ENCODE results near the gene FAM120B.

The FAM120B gene

GRCh38 chr6:170268216-170269129 lies 38.1 kb upstream of the FAM120B start:
- no peak overlapping the region for H3K4me3 Mint-ChIP-seq
- H3K36me3 Mint-ChIP-seq (ENCODE audit: low read depth), result no peaks in the 10 kb centered on the region

GRCh38 chr6:170269151-170269845 lies 37.3 kb upstream of the FAM120B start:
- Mint-ChIP-seq H3K4me3 (no peak overlapping the region), H3K27ac (no peak overlapping the region), H3K27me3 (peaks cover 2% of the 10 kb centered on the region), H3K4me1 (peaks cover 14% of the 10 kb centered on the region), H3K36me3 (ENCODE audit: low read depth) (peaks cover 3% of the 10 kb centered on the region), H3K9me3 (no peaks in the 10 kb centered on the region)
- no peak for DNase-seq
- ATAC-seq, result no peak

More at GRCh38 chr6:170268216-170269129, 38.1 kb upstream of the FAM120B start:
- H3K27me3 Mint-ChIP-seq, result no peaks in the 10 kb centered on the region
- H3K9me3 Mint-ChIP-seq, result no peaks in the 10 kb centered on the region
- DNase-seq, result no peak
- no peak overlapping the region for H3K27ac Mint-ChIP-seq
- peaks cover 14% of the 10 kb centered on the region for H3K4me1 Mint-ChIP-seq
- ATAC-seq, result no peak

- Mint-ChIP-seq H3K36me3 (ENCODE audit: low read depth) (peaks cover 3% of the 10 kb centered on the region), H3K9me3 (no peaks in the 10 kb centered on the region), H3K27ac (no peak overlapping the region), H3K27me3 (peaks cover 2% of the 10 kb centered on the region), H3K4me3 (no peak overlapping the region), H3K4me1 (peaks cover 14% of the 10 kb centered on the region)
- ATAC-seq, result no peak
- no peak for DNase-seq
Measured at GRCh38 chr6:170269846-170270541, 36.6 kb upstream of the FAM120B start.

GRCh38 chr6:170270984-170271593 lies 35.5 kb upstream of the FAM120B start:
- Mint-ChIP-seq H3K4me1 (peaks cover 14% of the 10 kb centered on the region), H3K27ac (no peak overlapping the region), H3K36me3 (ENCODE audit: low read depth) (peaks cover 3% of the 10 kb centered on the region), H3K27me3 (peaks cover 2% of the 10 kb centered on the region), H3K9me3 (no peaks in the 10 kb centered on the region), H3K4me3 (no peak overlapping the region)
- DNase-seq, result no peak
- ATAC-seq, result no peak

GRCh38 chr6:170271771-170272314 lies 34.7 kb upstream of the FAM120B start:
- ATAC-seq, result peak; percentile 87
- peaks cover 14% of the 10 kb centered on the region for H3K4me1 Mint-ChIP-seq
- H3K4me3 Mint-ChIP-seq, result peak overlapping the region; percentile 70
- no peaks in the 10 kb centered on the region for H3K9me3 Mint-ChIP-seq
- H3K27me3 Mint-ChIP-seq, result peaks cover 2% of the 10 kb centered on the region
- peak overlapping the region; percentile 77 for H3K27ac Mint-ChIP-seq
- peak; percentile 79 for DNase-seq
- H3K36me3 Mint-ChIP-seq (ENCODE audit: low read depth), result peaks cover 3% of the 10 kb centered on the region

GRCh38 chr6:170272341-170273065 lies 34.1 kb upstream of the FAM120B start:
- peak overlapping the region; percentile 70 for H3K4me3 Mint-ChIP-seq
- H3K27me3 Mint-ChIP-seq, result peaks cover 2% of the 10 kb centered on the region
- peaks cover 18% of the 10 kb centered on the region for H3K4me1 Mint-ChIP-seq
- peak overlapping the region; percentile 77 for H3K27ac Mint-ChIP-seq
- DNase-seq (no peak), ATAC-seq (no peak)
- no peaks in the 10 kb centered on the region for H3K9me3 Mint-ChIP-seq
- peaks cover 3% of the 10 kb centered on the region for H3K36me3 Mint-ChIP-seq (ENCODE audit: low read depth)

GRCh38 chr6:170273191-170273590 lies 33.4 kb upstream of the FAM120B start:
- peaks cover 3% of the 10 kb centered on the region for H3K36me3 Mint-ChIP-seq (ENCODE audit: low read depth)
- ATAC-seq, result no peak
- H3K27me3 Mint-ChIP-seq, result peaks cover 2% of the 10 kb centered on the region
- peaks cover 25% of the 10 kb centered on the region for H3K4me1 Mint-ChIP-seq
- H3K9me3 Mint-ChIP-seq, result no peaks in the 10 kb centered on the region
- DNase-seq, result no peak
- H3K4me3 Mint-ChIP-seq, result no peak overlapping the region
- H3K27ac Mint-ChIP-seq, result no peak overlapping the region

GRCh38 chr6:170273681-170274080 lies 32.9 kb upstream of the FAM120B start:
- peaks cover 3% of the 10 kb centered on the region for H3K36me3 Mint-ChIP-seq (ENCODE audit: low read depth)
- DNase-seq (no peak), ATAC-seq (no peak)
- peaks cover 2% of the 10 kb centered on the region for H3K27me3 Mint-ChIP-seq
- no peaks in the 10 kb centered on the region for H3K9me3 Mint-ChIP-seq
- H3K4me3 Mint-ChIP-seq, result no peak overlapping the region
- peaks cover 30% of the 10 kb centered on the region for H3K4me1 Mint-ChIP-seq
- H3K27ac Mint-ChIP-seq, result no peak overlapping the region

GRCh38 chr6:170274713-170275560 lies 31.6 kb upstream of the FAM120B start:
- no peak overlapping the region for H3K4me3 Mint-ChIP-seq

GRCh38 chr6:170276369-170277057 lies 30.0 kb upstream of the FAM120B start:
- Mint-ChIP-seq H3K27me3 (peaks cover 2% of the 10 kb centered on the region), H3K9me3 (no peaks in the 10 kb centered on the region), H3K36me3 (ENCODE audit: low read depth) (peaks cover 3% of the 10 kb centered on the region), H3K4me1 (peaks cover 34% of the 10 kb centered on the region), H3K4me3 (no peak overlapping the region), H3K27ac (no peak overlapping the region)
- ATAC-seq, result no peak
- DNase-seq, result no peak

More at GRCh38 chr6:170274713-170275560, 31.6 kb upstream of the FAM120B start:
- peaks cover 2% of the 10 kb centered on the region for H3K27me3 Mint-ChIP-seq
- peaks cover 3% of the 10 kb centered on the region for H3K36me3 Mint-ChIP-seq (ENCODE audit: low read depth)
- H3K4me1 Mint-ChIP-seq, result peaks cover 37% of the 10 kb centered on the region
- no peak overlapping the region for H3K27ac Mint-ChIP-seq
- ATAC-seq, result no peak
- H3K9me3 Mint-ChIP-seq, result no peaks in the 10 kb centered on the region
- DNase-seq, result no peak

- no peak for DNase-seq
- no peak for ATAC-seq
- no peak overlapping the region for H3K27ac Mint-ChIP-seq
Measured at GRCh38 chr6:170277893-170278742, 28.4 kb upstream of the FAM120B start.

GRCh38 chr6:170278743-170279094 lies 27.8 kb upstream of the FAM120B start:
- no peak overlapping the region for H3K27ac Mint-ChIP-seq
- H3K4me3 Mint-ChIP-seq, result no peak overlapping the region
- peaks cover 2% of the 10 kb centered on the region for H3K27me3 Mint-ChIP-seq

More at GRCh38 chr6:170277893-170278742, 28.4 kb upstream of the FAM120B start:
- H3K27me3 Mint-ChIP-seq, result peaks cover 2% of the 10 kb centered on the region
- no peaks in the 10 kb centered on the region for H3K9me3 Mint-ChIP-seq
- H3K4me1 Mint-ChIP-seq, result peaks cover 23% of the 10 kb centered on the region
- H3K4me3 Mint-ChIP-seq, result no peak overlapping the region
- H3K36me3 Mint-ChIP-seq (ENCODE audit: low read depth), result peaks cover 5% of the 10 kb centered on the region

More at GRCh38 chr6:170278743-170279094, 27.8 kb upstream of the FAM120B start:
- ATAC-seq (no peak), DNase-seq (no peak)
- no peaks in the 10 kb centered on the region for H3K9me3 Mint-ChIP-seq
- peaks cover 23% of the 10 kb centered on the region for H3K4me1 Mint-ChIP-seq
- peaks cover 4% of the 10 kb centered on the region for H3K36me3 Mint-ChIP-seq (ENCODE audit: low read depth)

Data from activated naive CD8-positive, alpha-beta T cell treated with anti-CD3 and anti-CD28 coated beads, Interleukin-2, amount 50 U/mL, for 24 hours (primary cell).